BLaER1 treated with 17β-estradiol and CSF1 and Interleukin-3, amounts not matched to agents 10 nM and 100 nM (cell line): ENCODE results near the gene VEPH1.

ENCODE experiments used
- H3K27ac ChIP-seq, 11 experiments: shearing (Covaris generic); formaldehyde crosslinking; 2 replicates each; pipeline ENCODE4 v1.8.1; 2022
- H3K27me3 ChIP-seq, 11 experiments: shearing (Covaris generic); formaldehyde crosslinking; 2 replicates each; pipeline ENCODE4 v1.8.1; 2022
- H3K36me3 ChIP-seq, 11 experiments: shearing (Covaris generic); formaldehyde crosslinking; 2 replicates each; pipeline ENCODE4 v1.8.1; 2022
- H3K4me1 ChIP-seq, 10 experiments: shearing (Covaris generic); formaldehyde crosslinking; 2 replicates each; pipeline ENCODE4 v1.8.1; 2022
- H3K4me2 ChIP-seq, 11 experiments: shearing (Covaris generic); formaldehyde crosslinking; 2 replicates each; pipeline ENCODE4 v1.8.1; 2022
- H3K4me3 ChIP-seq, 10 experiments: shearing (Covaris generic); formaldehyde crosslinking; 2 replicates each; pipeline ENCODE4 v1.8.1; 2022
- H3K9ac ChIP-seq, 11 experiments: shearing (Covaris generic); formaldehyde crosslinking; 2 replicates each; pipeline ENCODE4 v1.8.1; 2022
- H3K9me3 ChIP-seq, 11 experiments: shearing (Covaris generic); formaldehyde crosslinking; replicated peaks in 1 of 11; 2 replicates each; pipeline ENCODE4 v1.8.1; 2022
- H4K20me1 ChIP-seq, 11 experiments: shearing (Covaris generic); formaldehyde crosslinking; 2 replicates each; pipeline ENCODE4 v1.8.1; 2022
- Cebpa-rat ChIP-seq, 11 experiments: shearing (Covaris generic); IDR thresholded peaks; 2 replicates each; pipeline ENCODE4 v1.8.1; 2022

VEPH1 gene

DNA sequence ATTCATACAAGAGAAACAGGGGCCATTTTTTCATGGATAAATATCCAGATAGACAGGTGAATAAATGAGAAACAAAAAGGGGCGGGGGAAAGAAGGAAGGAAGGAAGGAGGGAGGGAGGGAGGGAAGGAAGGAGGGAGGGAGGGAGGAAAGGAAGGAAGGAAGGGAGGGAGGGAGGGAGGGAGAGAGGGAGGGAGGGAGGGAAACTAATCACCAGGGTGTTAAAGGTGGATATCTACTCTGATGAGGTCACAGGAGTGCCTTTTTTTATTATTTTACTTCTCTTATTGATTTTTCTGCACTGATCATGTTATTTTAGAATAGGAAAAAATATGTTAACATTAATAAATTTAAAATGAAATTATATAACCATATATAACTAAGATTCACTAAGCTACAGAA lies 10.4 kb upstream of the VEPH1 start:
- no peaks in the 10 kb centered on the region for H3K36me3 ChIP-seq
- no peak overlapping the region for H3K27ac ChIP-seq
- H3K4me1 ChIP-seq: peaks cover 0 to 4% (median 0%) of the 10 kb centered on the region in 10 experiments; a peak in 2 of 20 replicates
- no peaks in the 10 kb centered on the region for H3K27me3 ChIP-seq
- no peak overlapping the region for H3K4me3 ChIP-seq
- no peak overlapping the region for H3K4me2 ChIP-seq
- H4K20me1 ChIP-seq: no peaks in the 10 kb centered on the region
- H3K9ac ChIP-seq: no peak overlapping the region
- TF ChIP-seq Cebpa-rat (IDR thresholded peaks at IDR 0.05): no peak
- no peaks in the 10 kb centered on the region for H3K9me3 ChIP-seq

GRCh38 chr3:157512534-157512933 lies 9.3 kb upstream of the VEPH1 start:
- Histone ChIP-seq H3K4me3 (no peak overlapping the region), H3K36me3 (no peaks in the 10 kb centered on the region), H3K27ac (no peak overlapping the region), H4K20me1 (no peaks in the 10 kb centered on the region), H3K4me2 (no peak overlapping the region), H3K4me1 (peaks cover 0 to 4% (median 0%) of the 10 kb centered on the region in 10 experiments; a peak in 2 of 20 replicates), H3K9me3 (no peaks in the 10 kb centered on the region), H3K9ac (no peak overlapping the region), H3K27me3 (no peaks in the 10 kb centered on the region)
- no peak for TF ChIP-seq Cebpa-rat (IDR thresholded peaks at IDR 0.05)

DNA sequence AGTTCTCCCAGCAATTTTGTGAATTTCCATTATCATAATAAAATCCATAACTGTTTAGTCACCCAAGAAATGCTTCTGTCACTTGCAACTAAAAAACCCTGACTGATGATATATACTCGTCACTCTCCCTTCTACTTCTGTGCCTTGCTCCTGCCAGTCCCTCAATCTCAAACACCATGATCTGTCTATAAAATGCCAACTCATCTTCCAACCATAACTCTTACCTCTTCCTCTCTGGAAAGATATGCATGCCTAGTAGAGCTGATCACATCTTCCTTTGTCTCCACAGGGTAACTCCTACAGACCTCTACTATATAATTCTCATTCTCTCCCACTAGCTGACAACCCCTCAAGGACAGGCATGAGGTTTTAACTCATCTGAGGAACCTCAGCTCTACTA lies 5.2 kb upstream of the VEPH1 start:
- Histone ChIP-seq H3K9me3 (no peaks in the 10 kb centered on the region), H3K4me3 (no peak overlapping the region), H3K27ac (no peak overlapping the region), H4K20me1 (no peaks in the 10 kb centered on the region), H3K4me2 (no peak overlapping the region), H3K36me3 (no peaks in the 10 kb centered on the region), H3K9ac (no peak overlapping the region), H3K27me3 (no peaks in the 10 kb centered on the region), H3K4me1 (no peaks in the 10 kb centered on the region; a peak in 1 of 20 replicates)
- TF ChIP-seq Cebpa-rat (IDR thresholded peaks at IDR 0.05): no peak

GRCh38 chr3:157501863-157502262 lies 1.4 kb downstream of the VEPH1 start:
- no peak overlapping the region for H3K27ac ChIP-seq
- H4K20me1 ChIP-seq: no peaks in the 10 kb centered on the region
- H3K27me3 ChIP-seq: peaks cover 0 to 9% (median 7%) of the 10 kb centered on the region in 11 experiments; a peak in 2 of 22 replicates
- no peaks in the 10 kb centered on the region for H3K36me3 ChIP-seq
- TF ChIP-seq Cebpa-rat (IDR thresholded peaks at IDR 0.05): no peak
- H3K4me3 ChIP-seq: no peak overlapping the region
- H3K4me1 ChIP-seq: peaks cover 0 to 5% (median 0%) of the 10 kb centered on the region in 10 experiments; a peak in 1 of 20 replicates
- no peaks in the 10 kb centered on the region for H3K9me3 ChIP-seq
- no peak overlapping the region for H3K9ac ChIP-seq
- H3K4me2 ChIP-seq: no peak overlapping the region

GRCh38 chr3:157500232-157500631 lies 3.0 kb downstream of the VEPH1 start:
- no peaks in the 10 kb centered on the region for H3K9me3 ChIP-seq
- 0 out of 22 replicates have a peak overlapping the region, but pooled peaks of 1 of the 11 experiments have one; percentile 14 for H3K4me2 ChIP-seq
- TF ChIP-seq Cebpa-rat (IDR thresholded peaks at IDR 0.05): no peak
- H4K20me1 ChIP-seq: no peaks in the 10 kb centered on the region
- no peak overlapping the region for H3K4me3 ChIP-seq
- H3K4me1 ChIP-seq: peaks cover 0 to 5% (median under 1%) of the 10 kb centered on the region in 10 experiments; a peak in 7 of 20 replicates
- H3K36me3 ChIP-seq: no peaks in the 10 kb centered on the region
- H3K27ac ChIP-seq: no peak overlapping the region
- H3K9ac ChIP-seq: no peak overlapping the region
- H3K27me3 ChIP-seq: peaks cover 0 to 9% (median 7%) of the 10 kb centered on the region in 11 experiments; a peak in 2 of 22 replicates

DNA sequence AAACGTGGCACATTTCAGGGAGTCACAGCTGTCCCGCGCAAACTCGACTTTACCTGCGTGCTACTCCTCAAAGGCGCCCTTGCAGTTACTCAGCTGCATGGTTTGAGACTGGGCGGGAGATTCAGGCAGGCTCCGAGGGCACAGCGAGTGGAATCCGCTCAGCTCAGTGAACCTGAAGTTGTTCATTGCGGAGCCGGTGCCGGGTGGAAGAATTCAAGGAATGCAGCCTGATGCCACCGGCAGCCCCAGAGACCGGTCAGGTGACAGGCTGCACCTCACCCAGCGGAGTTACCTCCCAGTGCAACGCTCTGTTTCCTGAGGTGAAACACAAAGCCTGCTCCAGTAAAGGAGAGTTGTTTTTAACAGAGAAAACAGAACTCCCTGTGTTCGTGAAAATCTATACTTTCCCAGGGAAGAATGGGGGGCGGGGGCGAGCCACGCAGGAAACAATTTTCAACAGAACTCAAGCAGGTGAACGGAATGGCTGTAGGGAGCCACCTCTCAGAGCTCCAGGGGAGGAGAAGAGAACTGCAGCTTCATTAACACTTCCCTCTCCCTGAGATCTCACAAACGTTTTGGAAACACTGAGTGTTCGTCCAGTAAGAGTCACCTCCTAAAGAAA lies 3.8 kb downstream of the VEPH1 start:
- H3K9me3 ChIP-seq: no peaks in the 10 kb centered on the region
- H3K4me1 ChIP-seq: peaks cover 0 to 12% (median 5%) of the 10 kb centered on the region in 10 experiments; a peak in 9 of 20 replicates
- no peak overlapping the region for H3K4me3 ChIP-seq
- H3K27me3 ChIP-seq: peaks cover 0 to 9% (median 7%) of the 10 kb centered on the region in 11 experiments; a peak in 2 of 22 replicates
- H3K36me3 ChIP-seq: no peaks in the 10 kb centered on the region
- no peak overlapping the region for H3K9ac ChIP-seq
- H4K20me1 ChIP-seq: no peaks in the 10 kb centered on the region
- no peak overlapping the region for H3K27ac ChIP-seq
- peak overlapping the region in 1 of 11 experiments; percentile 27; a peak in 3 of 22 replicates for H3K4me2 ChIP-seq
- TF ChIP-seq Cebpa-rat (IDR thresholded peaks at IDR 0.05): no peak

GRCh38 chr3:157498371-157498770 lies 4.8 kb downstream of the VEPH1 start:
- Histone ChIP-seq H3K27me3 (peaks cover 0 to 9% (median 7%) of the 10 kb centered on the region in 11 experiments; a peak in 2 of 22 replicates), H3K4me3 (no peak overlapping the region)

GRCh38 chr3:157495846-157496245 lies 7.4 kb downstream of the VEPH1 start:
- H3K36me3 ChIP-seq: no peaks in the 10 kb centered on the region
- no peaks in the 10 kb centered on the region for H3K9me3 ChIP-seq
- no peak for TF ChIP-seq Cebpa-rat (IDR thresholded peaks at IDR 0.05)
- H3K4me1 ChIP-seq: peaks cover 0 to 28% (median 5%) of the 10 kb centered on the region in 10 experiments; a peak in 9 of 20 replicates
- H4K20me1 ChIP-seq: no peaks in the 10 kb centered on the region
- no peak overlapping the region for H3K9ac ChIP-seq
- H3K27ac ChIP-seq: no peak overlapping the region
- H3K27me3 ChIP-seq: peaks cover 0 to 9% (median 7%) of the 10 kb centered on the region in 11 experiments; a peak in 2 of 22 replicates
- H3K4me2 ChIP-seq: no peak overlapping the region; a peak in 1 of 22 replicates
- H3K4me3 ChIP-seq: no peak overlapping the region

More at GRCh38 chr3:157498371-157498770, 4.8 kb downstream of the VEPH1 start:
- Histone ChIP-seq H3K36me3 (no peaks in the 10 kb centered on the region), H3K9ac (no peak overlapping the region), H4K20me1 (no peaks in the 10 kb centered on the region), H3K4me2 (no peak overlapping the region), H3K9me3 (no peaks in the 10 kb centered on the region), H3K4me1 (peaks cover 0 to 22% (median 5%) of the 10 kb centered on the region in 10 experiments; a peak in 9 of 20 replicates), H3K27ac (no peak overlapping the region)
- TF ChIP-seq Cebpa-rat (IDR thresholded peaks at IDR 0.05): no peak

- Histone ChIP-seq H3K36me3 (no peaks in the 10 kb centered on the region), H3K27ac (no peak overlapping the region), H3K4me2 (peak overlapping the region in 3 of 11 experiments; percentile 34 to 67 (median 66); a peak in 6 of 22 replicates), H3K27me3 (peaks cover 0 to 9% (median 6%) of the 10 kb centered on the region in 11 experiments; a peak in 2 of 22 replicates), H3K4me3 (no peak overlapping the region), H4K20me1 (no peaks in the 10 kb centered on the region), H3K9me3 (no peaks in the 10 kb centered on the region), H3K4me1 (peaks cover 0 to 28% (median 0%) of the 10 kb centered on the region in 10 experiments; a peak in 8 of 20 replicates), H3K9ac (no peak overlapping the region; a peak in 1 of 22 replicates)
- no peak for TF ChIP-seq Cebpa-rat (IDR thresholded peaks at IDR 0.05)
Measured at GRCh38 chr3:157494581-157495281, 8.5 kb downstream of the VEPH1 start.
